ENCODE data around the gene EP400.
"Not testable (repeated sequence)": the region's sequence is repeated elsewhere in the genome, so short reads cannot be mapped to it uniquely, and the experiment has no call there.

DNA sequence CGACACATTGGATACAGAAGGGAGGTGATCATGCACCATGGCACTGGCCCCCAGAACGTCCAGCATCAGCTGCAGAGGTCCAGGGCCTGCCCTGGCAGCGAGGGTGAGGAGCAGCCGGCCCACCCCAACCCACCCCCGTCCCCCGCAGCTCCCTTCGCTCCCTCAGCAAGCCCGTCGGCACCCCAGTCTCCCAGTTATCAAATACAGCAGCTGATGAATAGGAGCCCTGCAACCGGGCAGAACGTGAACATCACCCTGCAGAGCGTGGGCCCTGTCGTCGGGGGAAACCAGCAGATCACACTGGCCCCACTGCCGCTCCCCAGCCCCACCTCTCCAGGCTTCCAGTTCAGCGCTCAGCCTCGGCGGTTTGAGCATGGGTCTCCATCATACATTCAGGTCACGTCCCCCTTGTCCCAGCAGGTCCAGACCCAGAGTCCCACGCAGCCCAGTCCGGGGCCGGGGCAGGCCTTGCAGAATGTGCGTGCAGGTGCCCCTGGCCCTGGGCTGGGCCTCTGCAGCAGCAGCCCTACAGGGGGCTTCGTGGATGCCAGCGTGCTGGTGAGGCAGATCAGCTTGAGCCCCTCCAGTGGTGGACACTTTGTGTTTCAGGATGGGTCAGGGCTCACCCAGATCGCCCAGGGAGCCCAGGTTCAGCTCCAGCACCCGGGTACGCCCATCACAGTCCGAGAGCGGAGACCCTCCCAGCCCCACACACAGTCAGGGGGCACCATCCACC, 11.0 kb downstream of the EP400 start:
- TF ChIP-seq, protein P1, sequence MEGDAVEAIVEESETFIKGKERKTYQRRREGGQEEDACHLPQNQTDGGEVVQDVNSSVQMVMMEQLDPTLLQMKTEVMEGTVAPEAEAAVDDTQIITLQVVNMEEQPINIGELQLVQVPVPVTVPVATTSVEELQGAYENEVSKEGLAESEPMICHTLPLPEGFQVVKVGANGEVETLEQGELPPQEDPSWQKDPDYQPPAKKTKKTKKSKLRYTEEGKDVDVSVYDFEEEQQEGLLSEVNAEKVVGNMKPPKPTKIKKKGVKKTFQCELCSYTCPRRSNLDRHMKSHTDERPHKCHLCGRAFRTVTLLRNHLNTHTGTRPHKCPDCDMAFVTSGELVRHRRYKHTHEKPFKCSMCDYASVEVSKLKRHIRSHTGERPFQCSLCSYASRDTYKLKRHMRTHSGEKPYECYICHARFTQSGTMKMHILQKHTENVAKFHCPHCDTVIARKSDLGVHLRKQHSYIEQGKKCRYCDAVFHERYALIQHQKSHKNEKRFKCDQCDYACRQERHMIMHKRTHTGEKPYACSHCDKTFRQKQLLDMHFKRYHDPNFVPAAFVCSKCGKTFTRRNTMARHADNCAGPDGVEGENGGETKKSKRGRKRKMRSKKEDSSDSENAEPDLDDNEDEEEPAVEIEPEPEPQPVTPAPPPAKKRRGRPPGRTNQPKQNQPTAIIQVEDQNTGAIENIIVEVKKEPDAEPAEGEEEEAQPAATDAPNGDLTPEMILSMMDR (IDR thresholded peaks at IDR 0.05; ENCODE audit: poor library complexity), result not testable (repeated sequence)
- not testable (repeated sequence) for TF ChIP-seq EZH2 (IDR thresholded peaks at IDR 0.05; ENCODE audit: borderline replicate concordance); EZH2phosphoT487 (IDR thresholded peaks at IDR 0.05; ENCODE audit: low read depth, severe bottlenecking, unreplicated experiment)
